Astrocyte (in vitro differentiated cells and primary cell): ENCODE results near the gene B3GNT9. TPM values are rescaled to one million over a fixed set of nuclear protein-coding genes. Genes with fewer than 3 reads are reported as not detected.
A peak's percentile ranks its signal among the peaks of the same experiment; 100 is the strongest.

Experiments
- DNase-seq: peaks from one replicate; pipeline ENCODE4 v3.0.0-alpha.2; 2010; ENCODE audit warnings: low read depth
- FAIRE-seq: peaks from 2 replicates; lab custom pipeline; 2011; peaks lifted over from hg19 to GRCh38; lab: Jason Lieb, UNC
- H2AFZ ChIP-seq: 2 replicates; pipeline ENCODE4 v1.6.0; 2012; ENCODE audit warnings: low read depth, low read length, inconsistent platforms
- H3K27ac ChIP-seq: 2 replicates; pipeline ENCODE4 v1.5.1; 2011; ENCODE audit warnings: low read depth, low read length, inconsistent platforms
- H3K27me3 ChIP-seq: 2 replicates; pipeline ENCODE4 v1.6.0; 2011; ENCODE audit warnings: low read length, inconsistent platforms; ENCODE audit not compliant: insufficient read depth
- H3K36me3 ChIP-seq: 2 replicates; pipeline ENCODE4 v1.5.1; 2011; ENCODE audit warnings: low read length, inconsistent platforms; ENCODE audit not compliant: insufficient read depth
- H3K4me1 ChIP-seq: 2 replicates; pipeline ENCODE4 v1.5.1; 2011; ENCODE audit warnings: low read length, inconsistent platforms; ENCODE audit not compliant: insufficient read depth
- H3K4me2 ChIP-seq: 2 replicates; pipeline ENCODE4 v1.6.0; 2012; ENCODE audit warnings: low read length, inconsistent platforms
- H3K4me3 ChIP-seq: 2 replicates; pipeline ENCODE4 v1.5.1; 2011; ENCODE audit warnings: low read depth, mild to moderate bottlenecking, low read length, inconsistent platforms; ENCODE audit not compliant: insufficient read depth
- H3K79me2 ChIP-seq: 2 replicates; pipeline ENCODE4 v1.6.0; 2012; ENCODE audit warnings: mild to moderate bottlenecking, low read length, inconsistent platforms; ENCODE audit not compliant: insufficient read depth
- H3K9ac ChIP-seq: 2 replicates; pipeline ENCODE4 v1.6.0; 2012; ENCODE audit warnings: mild to moderate bottlenecking, low read length, inconsistent platforms
- H3K9me3 ChIP-seq: 2 replicates; pipeline ENCODE4 v1.5.1; 2012; ENCODE audit warnings: low read depth, mild to moderate bottlenecking, low read length, inconsistent platforms; ENCODE audit not compliant: insufficient read depth
- H4K20me1 ChIP-seq: 2 replicates; pipeline ENCODE4 v1.6.0; 2012; ENCODE audit warnings: low read length, inconsistent platforms; ENCODE audit not compliant: insufficient read depth
- H3K27ac Mint-ChIP-seq: one replicate; pipeline ENCODE4 v1.8.0; 2021; ENCODE audit warnings: mild to moderate bottlenecking, mixed read lengths; ENCODE audit not compliant: unreplicated experiment
- H3K27me3 Mint-ChIP-seq: one replicate; pipeline ENCODE4 v1.8.0; 2021; ENCODE audit warnings: low read depth, mixed read lengths; ENCODE audit not compliant: unreplicated experiment
- H3K36me3 Mint-ChIP-seq: one replicate; pipeline ENCODE4 v1.8.0; 2021; ENCODE audit warnings: low read depth, mixed read lengths; ENCODE audit not compliant: unreplicated experiment
- H3K4me1 Mint-ChIP-seq: one replicate; pipeline ENCODE4 v1.8.0; 2021; ENCODE audit warnings: low read depth, mixed read lengths; ENCODE audit not compliant: unreplicated experiment
- H3K4me3 Mint-ChIP-seq: one replicate; pipeline ENCODE4 v1.8.0; 2021; ENCODE audit warnings: mild to moderate bottlenecking, moderate library complexity, mixed read lengths; ENCODE audit not compliant: unreplicated experiment
- H3K9me3 Mint-ChIP-seq: one replicate; pipeline ENCODE4 v1.8.0; 2021; ENCODE audit warnings: mild to moderate bottlenecking, mixed read lengths; ENCODE audit not compliant: unreplicated experiment
- CTCF ChIP-seq: IDR thresholded peaks from 2 replicates; pipeline ENCODE4 v1.5.1; 2011; ENCODE audit warnings: low read depth, mild to moderate bottlenecking, inconsistent platforms, low read length, moderate library complexity; ENCODE audit not compliant: insufficient read depth
- EZH2 ChIP-seq: IDR thresholded peaks from 2 replicates; pipeline ENCODE4 v1.6.1; 2012; ENCODE audit warnings: mild to moderate bottlenecking, low read length, inconsistent platforms; ENCODE audit not compliant: insufficient read depth
- total RNA-seq: library from RNA; stranded (reverse); gene quantifications from 2 replicates; pipeline ENCODE4 v1.2.1, GENCODE V29; 2021

Gene B3GNT9
- total RNA-seq, 1 donor from 2014 or later: 7.6 TPM

- Mint-ChIP-seq H3K9me3 (no peaks in the 10 kb centered on the region), H3K36me3 (peaks cover 22% of the 10 kb centered on the region), H3K4me1 (peaks cover 16% of the 10 kb centered on the region), H3K4me3 (peak overlapping the region; percentile 93), H3K27ac (peak overlapping the region; percentile 58), H3K27me3 (no peaks in the 10 kb centered on the region)
- Histone ChIP-seq H3K27me3 (no peaks in the 10 kb centered on the region), H3K79me2 (peaks cover 40% of the 10 kb centered on the region), H3K9ac (peak overlapping the region; percentile 93), H3K36me3 (peaks cover 35% of the 10 kb centered on the region), H3K27ac (no peak overlapping the region), H3K9me3 (no peaks in the 10 kb centered on the region), H3K4me1 (peaks cover 15% of the 10 kb centered on the region), H4K20me1 (peaks cover 59% of the 10 kb centered on the region), H3K4me2 (peak overlapping the region; percentile 95), H3K4me3 (peak overlapping the region; percentile 13), H2AFZ (no peak overlapping the region)
- DNase-seq (no peak), FAIRE-seq (no peak)
- TF ChIP-seq CTCF (no peak), EZH2 (no peak)
These were observed 42.7 kb upstream of the B3GNT9 start for GRCh38 chr16:67193536-67193935.

- Histone ChIP-seq H3K9me3 (no peaks in the 10 kb centered on the region), H3K9ac (peak overlapping the region; percentile 93), H3K79me2 (peaks cover 40% of the 10 kb centered on the region), H2AFZ (no peak overlapping the region), H3K4me1 (peaks cover 15% of the 10 kb centered on the region), H3K27ac (peak overlapping the region; percentile 53), H3K4me2 (peak overlapping the region; percentile 95), H3K4me3 (peak overlapping the region; percentile 89), H4K20me1 (peaks cover 52% of the 10 kb centered on the region), H3K27me3 (no peaks in the 10 kb centered on the region), H3K36me3 (peaks cover 35% of the 10 kb centered on the region)
- Mint-ChIP-seq H3K27me3 (no peaks in the 10 kb centered on the region), H3K27ac (peak overlapping the region; percentile 64), H3K4me1 (peaks cover 17% of the 10 kb centered on the region), H3K4me3 (peak overlapping the region; percentile 93), H3K36me3 (peaks cover 22% of the 10 kb centered on the region), H3K9me3 (no peaks in the 10 kb centered on the region)
- FAIRE-seq (no peak), DNase-seq (no peak)
- TF ChIP-seq CTCF: no peak
- TF ChIP-seq EZH2: no peak
These were observed 42.1 kb upstream of the B3GNT9 start for GRCh38 chr16:67192781-67193361.

- Mint-ChIP-seq H3K9me3 (no peaks in the 10 kb centered on the region), H3K27me3 (no peaks in the 10 kb centered on the region), H3K4me1 (peaks cover 17% of the 10 kb centered on the region), H3K36me3 (peaks cover 22% of the 10 kb centered on the region), H3K4me3 (peak within 1 kb of the TSS; percentile 93), H3K27ac (peak within 1 kb of the TSS; percentile 66)
- peak within 1 kb of the TSS; percentile 95 for H3K4me2 ChIP-seq
- H3K27me3 ChIP-seq: no peaks in the 10 kb centered on the region
- peaks cover 15% of the 10 kb centered on the region for H3K4me1 ChIP-seq
- no peak for TF ChIP-seq CTCF
- TF ChIP-seq EZH2: no peak
- no peak for FAIRE-seq
- H3K27ac ChIP-seq: peak within 1 kb of the TSS; percentile 53
- peaks cover 45% of the 10 kb centered on the region for H4K20me1 ChIP-seq
- peak; percentile 85 for DNase-seq
- H3K9ac ChIP-seq: peak within 1 kb of the TSS; percentile 93
- H3K9me3 ChIP-seq: no peaks in the 10 kb centered on the region
- H3K79me2 ChIP-seq: peaks cover 40% of the 10 kb centered on the region
- H3K4me3 ChIP-seq: peak within 1 kb of the TSS; percentile 89
- H3K36me3 ChIP-seq: peaks cover 30% of the 10 kb centered on the region
- H2AFZ ChIP-seq: peak within 1 kb of the TSS; percentile 74
These were observed 41.3 kb upstream of the B3GNT9 start, which contains the start of gene E2F4 for GRCh38 chr16:67191995-67192681. Gene E2F4 (plus strand): TSS chr16:67192155. CDS start chr16:67192228, 73 bp downstream.
